HCT116 (cell line): Measurements from ENCODE around the gene TSPEAR.

Experiments
- CEBPB ChIP-seq: IDR thresholded peaks from 2 replicates; pipeline ENCODE4 v1.6.1; 2012; ENCODE audit warnings: low read depth
- CTCF ChIP-seq, 3 experiments: fragments of 200-600 bp in 1 of 3; sonication (generic) in 1 of 3; IDR thresholded peaks in 2 of 3; conservative IDR thresholded peaks in 1 of 3; 2 replicates each; pipeline ENCODE4 v1.5.1; 2012 to 2017; ENCODE audit warnings: low read depth in 2 of 3, low read length in 2 of 3, antibody characterized with exemption in 1 of 3, borderline replicate concordance in 1 of 3, control low read depth in 1 of 3, mild to moderate bottlenecking in 1 of 3, mixed read lengths in 1 of 3, mixed run types in 1 of 3, moderate library complexity in 1 of 3; ENCODE audit not compliant: insufficient read depth in 1 of 3
- EZH2 ChIP-seq: fragments of 200-600 bp; sonication (generic); IDR thresholded peaks from 2 replicates; pipeline ENCODE4 v1.6.1; 2017; ENCODE audit warnings: antibody characterized with exemption, mixed run types
- POLR2A ChIP-seq: IDR thresholded peaks from 2 replicates; pipeline ENCODE4 v1.7.0; 2011; ENCODE audit warnings: borderline replicate concordance; ENCODE audit not compliant: insufficient read depth, insufficient read length; ENCODE audit errors: extremely low read depth
- POLR2AphosphoS5 ChIP-seq: IDR thresholded peaks from 2 replicates; pipeline ENCODE4 v1.6.1; 2011; ENCODE audit warnings: mild to moderate bottlenecking, low read depth, low read length, moderate library complexity
- SIN3A ChIP-seq: IDR thresholded peaks from 2 replicates; pipeline ENCODE4 v1.6.1; 2012; ENCODE audit warnings: low read depth

GRCh38 chr21:44728716-44729115, 17.3 kb upstream of the TSPEAR start:
- TF ChIP-seq CTCF (IDR thresholded peaks at IDR 0.05 in 2 of 3, conservative IDR thresholded peaks at IDR 0.05 in 1 of 3; ENCODE audit: borderline replicate concordance in 1 of 3, insufficient read depth in 1 of 3, low read depth in 2 of 3, low read length in 2 of 3) = no peak
- no peak for TF ChIP-seq POLR2A
- TF ChIP-seq SIN3A = no peak
- no peak for TF ChIP-seq POLR2AphosphoS5
- no peak for TF ChIP-seq EZH2
- TF ChIP-seq CEBPB = no peak
